Gastroesophageal sphincter (tissue), 3 donors: ENCODE results near the gene ABHD14A.

Source experiments
- EP300 ChIP-seq: sonication (generic); formaldehyde crosslinking; IDR thresholded peaks from one replicate; pipeline ENCODE4 v1.6.1; 2017; ENCODE audit warnings: antibody characterized with exemption, mild to moderate bottlenecking
- POLR2A ChIP-seq, 2 donors: fragments of 450-650 bp; IDR thresholded peaks; one replicate each; pipeline ENCODE4 v1.6.1; 2017; ENCODE audit warnings: antibody characterized with exemption in 2 of 2, mild to moderate bottlenecking in 2 of 2, moderate library complexity in 1 of 2
- POLR2AphosphoS5 ChIP-seq: sonication (generic); formaldehyde crosslinking; IDR thresholded peaks from one replicate; pipeline ENCODE4 v1.6.1; 2017; ENCODE audit warnings: antibody characterized with exemption
- TF ChIP-seq, protein P1 (sequence below), 4 experiments: fragments of 200-600 bp in 2 of 4; fragments of 450-650 bp in 2 of 4; sonication (generic) in 1 of 4; IDR thresholded peaks; one replicate each; pipeline ENCODE4 v1.5.1; 2017 to 2019; ENCODE audit warnings: antibody characterized with exemption in 4 of 4, mild to moderate bottlenecking in 2 of 4, moderate library complexity in 2 of 4

GRCh38 chr3:51940648-51941462 is 34.0 kb upstream of the ABHD14A start:
- TF ChIP-seq, protein P1, sequence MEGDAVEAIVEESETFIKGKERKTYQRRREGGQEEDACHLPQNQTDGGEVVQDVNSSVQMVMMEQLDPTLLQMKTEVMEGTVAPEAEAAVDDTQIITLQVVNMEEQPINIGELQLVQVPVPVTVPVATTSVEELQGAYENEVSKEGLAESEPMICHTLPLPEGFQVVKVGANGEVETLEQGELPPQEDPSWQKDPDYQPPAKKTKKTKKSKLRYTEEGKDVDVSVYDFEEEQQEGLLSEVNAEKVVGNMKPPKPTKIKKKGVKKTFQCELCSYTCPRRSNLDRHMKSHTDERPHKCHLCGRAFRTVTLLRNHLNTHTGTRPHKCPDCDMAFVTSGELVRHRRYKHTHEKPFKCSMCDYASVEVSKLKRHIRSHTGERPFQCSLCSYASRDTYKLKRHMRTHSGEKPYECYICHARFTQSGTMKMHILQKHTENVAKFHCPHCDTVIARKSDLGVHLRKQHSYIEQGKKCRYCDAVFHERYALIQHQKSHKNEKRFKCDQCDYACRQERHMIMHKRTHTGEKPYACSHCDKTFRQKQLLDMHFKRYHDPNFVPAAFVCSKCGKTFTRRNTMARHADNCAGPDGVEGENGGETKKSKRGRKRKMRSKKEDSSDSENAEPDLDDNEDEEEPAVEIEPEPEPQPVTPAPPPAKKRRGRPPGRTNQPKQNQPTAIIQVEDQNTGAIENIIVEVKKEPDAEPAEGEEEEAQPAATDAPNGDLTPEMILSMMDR (IDR thresholded peaks at IDR 0.05) = no peak
- TF ChIP-seq POLR2A (IDR thresholded peaks at IDR 0.05) (no peak), POLR2AphosphoS5 (no peak), EP300 (no peak)
